RWPE2 (cell line): ENCODE results near the gene PDHB.

ENCODE experiments used
- ATAC-seq: fragments of 200-7000 bp; cut with Tn5 transposase; 3 replicates; pipeline ENCODE4 v1.9.1; 2021; ENCODE audit warnings: low read depth
- DNase-seq: peaks from one replicate; pipeline ENCODE4 v3.0.0-alpha.2; 2020; ENCODE audit warnings: low spot score
- H3K27ac ChIP-seq: fragments of 450-650 bp; 2 replicates; pipeline ENCODE4 v1.5.1; 2017; ENCODE audit warnings: mild to moderate bottlenecking; ENCODE audit not compliant: poor library complexity, severe bottlenecking
- H3K27me3 ChIP-seq: fragments of 250-450 bp; sonication (Bioruptor Pico); 2 replicates; pipeline ENCODE4 v1.5.1; 2021; ENCODE audit warnings: mild to moderate bottlenecking, moderate library complexity; ENCODE audit not compliant: insufficient read depth, poor library complexity, severe bottlenecking
- H3K36me3 ChIP-seq: fragments of 250-450 bp; sonication (Bioruptor Pico); 2 replicates; pipeline ENCODE4 v1.5.1; 2020; ENCODE audit warnings: low read depth, mild to moderate bottlenecking, moderate library complexity
- H3K4me1 ChIP-seq: fragments of 250-450 bp; sonication (Bioruptor Pico); 2 replicates; pipeline ENCODE4 v1.5.1; 2021; ENCODE audit warnings: mild to moderate bottlenecking, moderate library complexity; ENCODE audit not compliant: insufficient read depth, poor library complexity, severe bottlenecking
- H3K4me3 ChIP-seq: fragments of 250-450 bp; sonication (Bioruptor Pico); 2 replicates; pipeline ENCODE4 v1.5.1; 2021; ENCODE audit warnings: mild to moderate bottlenecking, moderate library complexity; ENCODE audit not compliant: severe bottlenecking
- H3K9me3 ChIP-seq: fragments of 250-450 bp; sonication (Bioruptor Pico); 2 replicates; pipeline ENCODE4 v1.5.1; 2021; ENCODE audit warnings: mild to moderate bottlenecking, moderate library complexity; ENCODE audit not compliant: severe bottlenecking
- CTCF ChIP-seq: fragments of 450-650 bp; IDR thresholded peaks from one replicate; pipeline ENCODE4 v1.5.1; 2017; ENCODE audit warnings: mild to moderate bottlenecking, moderate library complexity; ENCODE audit not compliant: poor library complexity, severe bottlenecking

The PDHB gene

DNA sequence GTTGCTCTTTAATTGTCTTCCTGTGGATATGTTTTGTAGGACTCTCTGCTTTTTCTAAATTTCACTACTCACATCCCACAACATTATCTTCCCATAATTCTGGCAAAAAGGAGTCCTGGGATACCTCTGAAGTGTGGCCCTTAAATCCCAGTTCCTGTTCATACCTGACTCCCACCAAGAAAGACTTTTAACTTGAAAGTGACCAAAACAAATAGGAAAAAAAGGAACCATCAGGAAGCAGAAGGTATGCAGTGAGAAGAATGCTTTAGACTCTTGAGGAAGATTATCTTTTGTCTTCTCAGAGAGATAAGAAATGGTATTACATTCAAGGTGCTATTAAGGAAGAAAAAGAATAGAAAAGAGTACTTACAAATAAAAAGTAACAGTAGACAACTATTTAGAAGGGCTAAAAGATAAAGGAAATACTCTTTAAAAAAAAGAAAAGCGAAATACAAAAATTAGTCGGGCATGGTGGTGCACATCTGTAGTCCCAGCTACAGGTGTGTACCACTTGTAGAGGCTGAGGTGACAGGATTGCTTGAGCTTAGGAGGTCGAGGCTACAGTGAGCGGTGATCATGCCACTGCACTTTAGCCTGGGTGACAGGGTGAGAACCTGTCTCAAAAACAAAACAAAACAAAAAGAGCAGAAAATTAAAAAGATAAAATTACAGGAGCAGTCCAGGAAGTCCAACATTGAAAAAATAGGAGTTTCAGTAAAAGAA, 54.1 kb downstream of the PDHB start:
- DNase-seq, result no peak
- no peak for ATAC-seq
- H3K27ac ChIP-seq, result no peak overlapping the region
- no peaks in the 10 kb centered on the region for H3K9me3 ChIP-seq
- H3K4me1 ChIP-seq, result peaks cover 11% of the 10 kb centered on the region
- H3K4me3 ChIP-seq, result no peak overlapping the region
- no peaks in the 10 kb centered on the region; the same call in 1 of the 2 replicates for H3K36me3 ChIP-seq
- no peaks in the 10 kb centered on the region for H3K27me3 ChIP-seq
- TF ChIP-seq CTCF, result no peak

GRCh38 chr3:58377750-58378149, 55.9 kb downstream of the PDHB start:
- DNase-seq, result no peak
- ATAC-seq, result no peak
- TF ChIP-seq CTCF, result no peak
- H3K9me3 ChIP-seq, result no peaks in the 10 kb centered on the region
- no peak overlapping the region for H3K4me3 ChIP-seq
- no peaks in the 10 kb centered on the region; the same call in 1 of the 2 replicates for H3K36me3 ChIP-seq
- H3K27me3 ChIP-seq, result no peaks in the 10 kb centered on the region
- no peaks in the 10 kb centered on the region for H3K4me1 ChIP-seq
- no peak overlapping the region for H3K27ac ChIP-seq
